GM19238 (cell line): ENCODE measurements around the gene GLYATL3.
"Not testable (repeated sequence)": the region's sequence is repeated elsewhere in the genome, so short reads cannot be mapped to it uniquely, and the experiment has no call there.

Experiments
- DNase-seq: peaks from one replicate; pipeline ENCODE4 v3.0.0; 2011; ENCODE audit warnings: low spot score; ENCODE audit not compliant: insufficient read length

GLYATL3 gene

GRCh38 chr6:49499623-49500022 is at the start of gene GLYATL3:
Gene GLYATL3, plus strand, starts transcription at chr6:49499923. Its CDS starts 12,068 bp downstream, at chr6:49511991.
- DNase-seq: no peak

DNA sequence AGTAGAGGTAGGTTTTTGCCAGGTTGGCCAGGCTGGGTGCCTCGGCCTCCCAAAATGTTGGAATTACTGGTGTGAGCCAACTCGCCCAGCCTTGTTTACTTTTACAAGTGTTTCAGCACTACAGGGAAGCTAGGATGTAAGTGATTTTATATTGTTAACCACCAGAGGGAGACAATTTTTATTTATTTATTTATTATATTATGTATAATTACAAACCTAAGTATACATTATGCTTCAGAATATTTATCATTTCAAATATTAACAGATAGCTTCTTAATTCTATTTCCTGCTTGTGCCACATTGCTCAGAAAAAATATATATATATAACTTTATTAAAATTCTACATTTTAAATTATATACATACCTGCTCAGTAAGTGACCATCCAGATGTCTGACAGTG is 46.5 kb upstream of the GLYATL3 start:
- DNase-seq: no peak

- no peak for DNase-seq
Observed at GRCh38 chr6:49454787-49455709, 44.7 kb upstream of the GLYATL3 start.

DNA sequence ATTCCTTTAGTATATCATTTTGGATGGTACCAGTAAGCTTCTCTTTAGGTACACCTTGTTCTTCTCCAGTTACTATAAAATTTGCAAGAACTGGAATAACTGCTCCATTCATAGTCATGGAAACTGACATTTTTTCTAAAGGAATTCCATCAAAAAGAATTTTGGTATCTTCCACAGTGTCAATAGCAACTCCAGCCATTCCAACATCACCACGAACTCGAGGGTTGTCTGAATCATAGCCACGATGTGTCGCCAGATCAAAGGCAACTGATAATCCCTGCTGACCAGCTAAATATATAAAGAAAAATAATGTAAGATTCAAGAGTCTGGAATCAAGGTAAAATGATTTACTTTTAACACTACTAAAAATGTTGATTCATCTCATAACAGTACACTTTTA is 42.0 kb upstream of the GLYATL3 start:
- DNase-seq: no peak

- no peak for DNase-seq
Observed at GRCh38 chr6:49462071-49462470, 37.7 kb upstream of the GLYATL3 start.

- no peak for DNase-seq
Observed at GRCh38 chr6:49462599-49462926, 37.2 kb upstream of the GLYATL3 start.

DNA sequence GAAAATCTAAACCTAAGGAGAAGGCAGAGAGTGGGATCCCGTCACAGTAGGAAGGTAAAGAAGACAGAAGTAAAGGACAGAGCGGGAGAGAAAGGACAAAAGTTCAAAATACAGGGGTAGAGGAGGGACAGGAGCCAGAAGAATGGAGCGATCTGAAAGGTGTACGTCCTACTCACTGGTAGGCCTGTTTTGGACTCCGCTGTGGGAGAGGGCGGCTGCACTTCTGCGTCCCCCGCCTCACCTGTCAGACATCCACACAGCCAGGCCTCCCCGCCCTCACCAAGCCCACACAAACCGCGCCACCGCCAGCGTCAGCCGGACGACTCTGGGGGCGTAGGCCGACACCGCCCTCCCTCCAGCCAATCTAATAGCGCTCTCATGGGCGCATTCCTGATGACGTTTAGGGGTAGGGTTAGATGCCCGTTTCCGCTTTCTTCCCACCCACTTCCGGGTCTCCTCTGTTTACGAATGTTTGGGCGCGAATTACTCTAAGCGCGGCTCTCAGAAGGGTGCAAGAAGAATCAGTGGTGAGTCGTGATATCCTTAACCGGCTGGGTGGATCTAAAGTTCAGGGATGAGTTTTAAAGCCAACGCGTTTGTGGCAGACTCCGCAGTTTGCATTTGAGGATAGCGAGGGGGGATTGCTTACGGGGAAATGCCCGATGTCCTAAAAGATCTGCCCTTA is 36.7 kb upstream of the GLYATL3 start, which contains the start of the genes CENPQ and MMUT:
Gene CENPQ, plus strand, starts transcription at position 444 of the 685 bp plus-strand sequence. CDS start 6,807 bp downstream, outside the sequence.
Gene MMUT, minus strand, starts transcription at position 327 of the 685 bp plus-strand sequence. CDS start 3,787 bp downstream, outside the sequence.
- DNase-seq: peak; percentile 81

GRCh38 chr6:49463612-49463967 is 36.1 kb upstream of the GLYATL3 start:
- no peak for DNase-seq

DNA sequence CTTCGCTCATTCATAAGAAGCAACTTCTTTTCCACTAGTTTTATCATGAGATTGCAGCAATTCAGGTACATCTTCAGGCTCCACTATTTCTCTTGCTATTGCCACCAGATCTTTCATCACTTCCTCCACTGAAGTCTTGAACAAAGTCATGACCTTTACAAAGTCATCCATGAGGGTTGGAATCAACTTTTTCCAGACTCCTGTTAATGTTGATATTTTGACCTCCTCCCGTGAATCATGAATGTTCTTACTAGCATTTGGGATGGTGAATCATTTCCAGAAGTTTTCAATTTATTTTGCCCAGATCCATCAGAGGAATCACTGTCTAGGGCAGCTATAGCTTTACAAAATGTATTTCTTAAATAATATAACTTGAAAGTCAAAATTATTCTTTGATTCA is 35.0 kb upstream of the GLYATL3 start:
- no peak for DNase-seq

DNA sequence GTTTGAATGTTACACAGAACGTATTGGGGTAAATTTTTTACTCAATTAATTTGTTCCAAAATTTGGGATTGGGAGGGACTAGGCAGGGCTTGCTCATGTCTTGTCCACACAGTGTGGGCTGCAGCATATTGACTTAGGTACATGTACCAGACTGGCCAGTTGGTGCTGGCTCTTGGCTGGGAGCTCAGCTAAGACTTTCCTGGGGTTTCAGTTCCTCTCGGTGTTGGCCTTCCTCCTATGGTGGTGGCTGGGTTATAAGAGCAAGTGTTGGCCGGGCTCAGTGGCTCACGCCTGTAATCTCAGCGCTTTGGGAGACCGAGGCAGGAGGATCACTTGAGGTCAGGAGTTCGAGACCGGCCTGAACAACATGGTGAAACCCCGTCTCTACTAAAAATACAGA is 31.7 kb upstream of the GLYATL3 start:
- no peak for DNase-seq

DNA sequence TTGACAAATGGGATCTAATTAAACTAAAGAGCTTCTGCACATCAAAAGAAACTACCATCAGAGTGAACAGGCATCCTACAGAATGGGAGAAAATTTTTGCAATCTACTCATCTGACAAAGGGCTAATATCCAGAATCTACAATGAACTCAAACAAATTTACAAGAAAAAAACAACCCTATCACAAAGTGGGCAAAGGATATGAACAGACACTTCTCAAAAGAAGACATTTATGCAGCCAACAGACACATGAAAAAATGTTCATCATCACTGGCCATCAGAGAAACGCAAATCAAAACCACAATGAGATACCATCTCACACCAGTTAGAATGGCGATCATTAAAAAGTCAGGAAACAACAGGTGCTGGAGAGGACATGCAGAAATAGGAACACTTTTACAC is 23.2 kb upstream of the GLYATL3 start:
- DNase-seq: not testable (repeated sequence)

- DNase-seq: no peak
Observed at GRCh38 chr6:49479308-49479970, 20.3 kb upstream of the GLYATL3 start.

DNA sequence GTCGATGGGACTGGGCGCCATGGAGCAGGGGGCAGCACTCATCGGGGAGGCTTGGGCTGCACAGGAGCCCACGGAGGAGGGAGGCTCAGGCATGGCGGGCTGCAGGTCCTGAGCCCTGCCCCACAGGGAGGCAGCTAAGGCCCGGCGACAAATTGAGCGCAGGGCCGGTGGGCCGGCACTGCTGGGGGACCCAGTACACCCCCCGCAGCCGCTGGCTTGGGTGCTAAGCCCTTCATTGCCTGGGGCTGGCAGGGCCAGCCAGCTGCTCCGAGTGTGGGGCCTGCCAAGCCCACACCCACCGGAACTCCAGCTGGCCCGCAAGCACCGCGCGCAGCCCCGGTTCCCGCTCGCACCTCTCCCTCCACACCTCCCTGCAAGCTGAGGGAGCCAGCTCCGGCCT is 17.9 kb upstream of the GLYATL3 start:
- not testable (repeated sequence) for DNase-seq

DNA sequence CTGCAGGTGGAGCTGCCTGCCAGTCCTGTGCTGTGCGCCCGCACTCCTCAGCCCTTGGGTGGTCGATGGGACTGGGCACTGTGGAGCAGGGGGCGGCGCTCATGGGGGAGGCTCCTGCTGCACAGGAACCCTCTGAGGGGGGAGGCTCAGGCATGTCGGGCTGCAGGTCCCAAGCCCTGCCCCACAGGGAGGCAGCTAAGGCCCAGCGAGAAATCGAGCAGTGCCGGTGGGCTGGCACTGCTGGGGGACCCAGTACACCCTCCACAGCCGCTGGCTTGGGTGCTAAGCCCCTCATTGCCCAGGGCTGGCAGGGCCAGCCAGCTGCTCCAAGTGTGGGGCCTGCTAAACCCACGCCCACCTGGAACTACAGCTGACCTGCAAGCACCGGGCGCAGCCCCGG is 16.3 kb upstream of the GLYATL3 start:
- not testable (repeated sequence) for DNase-seq

DNA sequence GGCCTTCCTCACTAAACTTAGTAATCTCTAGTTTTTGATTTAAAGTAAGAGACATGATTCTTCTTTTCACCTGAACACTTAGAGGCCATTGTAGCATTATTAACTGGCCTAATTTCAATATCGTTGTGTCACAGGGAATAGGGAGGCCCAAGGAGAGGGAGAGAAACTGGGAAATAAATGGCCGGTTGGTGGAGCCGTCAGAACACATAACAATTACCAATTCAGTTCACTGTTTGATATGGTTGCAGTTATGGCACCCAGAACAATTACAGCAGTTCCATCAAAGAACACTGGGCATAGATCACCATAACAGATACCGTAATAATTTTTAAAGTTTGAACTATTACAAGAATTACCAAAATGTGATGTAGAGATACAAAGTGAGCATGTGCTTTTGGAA is 9.1 kb upstream of the GLYATL3 start:
- no peak for DNase-seq

- no peak for DNase-seq
Observed at GRCh38 chr6:49497304-49497703, 2.4 kb upstream of the GLYATL3 start.

DNA sequence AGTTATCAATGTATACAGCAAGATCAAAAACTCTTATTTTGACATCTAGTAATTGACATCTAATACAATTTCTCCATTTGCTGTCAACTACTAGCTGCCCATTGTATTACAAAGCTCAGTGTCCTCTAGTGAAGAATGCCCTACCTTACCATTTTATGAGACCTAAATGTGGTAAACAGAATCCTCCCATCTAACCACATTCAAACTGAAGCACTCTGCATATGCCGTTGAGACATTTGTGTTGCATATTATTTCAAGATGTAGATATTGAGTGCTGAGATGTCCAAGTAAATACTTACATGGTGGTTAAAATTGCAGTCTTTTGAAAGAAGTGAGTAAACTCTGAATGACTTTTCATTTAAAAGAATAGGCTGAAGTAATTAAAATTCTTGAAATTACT is 597 bp upstream of the GLYATL3 start:
- no peak for DNase-seq

DNA sequence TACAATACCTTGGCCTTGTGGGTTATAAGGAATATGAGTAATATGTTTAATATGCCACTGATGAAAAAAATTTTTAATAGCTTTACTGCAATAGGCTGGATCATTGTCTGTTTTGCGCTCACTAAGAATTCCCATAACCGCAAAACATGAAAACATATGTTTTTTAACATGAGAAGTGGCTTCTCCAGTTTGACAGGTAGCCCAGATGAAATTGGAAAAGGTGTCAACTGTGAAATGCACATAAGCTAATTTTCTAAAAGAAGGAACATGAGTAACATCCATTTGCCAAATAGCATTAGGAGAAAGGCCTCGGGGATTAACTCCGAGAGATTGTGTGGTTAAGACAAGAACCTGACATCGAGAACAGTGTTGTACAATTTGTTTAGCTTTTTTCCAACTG is 4.9 kb downstream of the GLYATL3 start:
- no peak for DNase-seq

- no peak for DNase-seq
Observed at GRCh38 chr6:49506569-49507111, 6.9 kb downstream of the GLYATL3 start.

DNA sequence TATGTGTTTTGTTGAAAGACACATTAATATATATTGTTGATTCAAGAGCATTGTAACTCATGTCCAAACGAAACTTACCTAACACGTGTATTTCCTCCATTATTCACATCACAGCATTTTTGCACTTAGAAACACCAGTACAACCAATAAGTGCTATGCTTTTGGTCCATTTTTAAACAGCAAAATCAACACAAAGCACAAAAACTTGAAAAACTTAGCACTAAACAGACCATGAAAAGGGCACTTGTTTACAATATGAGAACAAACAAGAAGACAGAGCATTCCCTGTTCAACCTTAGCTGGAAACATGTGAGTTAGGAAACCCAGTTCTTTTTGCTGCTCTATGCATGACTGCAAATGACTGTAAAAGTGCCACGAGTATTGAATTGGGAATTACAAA is 9.6 kb downstream of the GLYATL3 start:
- DNase-seq: no peak

DNA sequence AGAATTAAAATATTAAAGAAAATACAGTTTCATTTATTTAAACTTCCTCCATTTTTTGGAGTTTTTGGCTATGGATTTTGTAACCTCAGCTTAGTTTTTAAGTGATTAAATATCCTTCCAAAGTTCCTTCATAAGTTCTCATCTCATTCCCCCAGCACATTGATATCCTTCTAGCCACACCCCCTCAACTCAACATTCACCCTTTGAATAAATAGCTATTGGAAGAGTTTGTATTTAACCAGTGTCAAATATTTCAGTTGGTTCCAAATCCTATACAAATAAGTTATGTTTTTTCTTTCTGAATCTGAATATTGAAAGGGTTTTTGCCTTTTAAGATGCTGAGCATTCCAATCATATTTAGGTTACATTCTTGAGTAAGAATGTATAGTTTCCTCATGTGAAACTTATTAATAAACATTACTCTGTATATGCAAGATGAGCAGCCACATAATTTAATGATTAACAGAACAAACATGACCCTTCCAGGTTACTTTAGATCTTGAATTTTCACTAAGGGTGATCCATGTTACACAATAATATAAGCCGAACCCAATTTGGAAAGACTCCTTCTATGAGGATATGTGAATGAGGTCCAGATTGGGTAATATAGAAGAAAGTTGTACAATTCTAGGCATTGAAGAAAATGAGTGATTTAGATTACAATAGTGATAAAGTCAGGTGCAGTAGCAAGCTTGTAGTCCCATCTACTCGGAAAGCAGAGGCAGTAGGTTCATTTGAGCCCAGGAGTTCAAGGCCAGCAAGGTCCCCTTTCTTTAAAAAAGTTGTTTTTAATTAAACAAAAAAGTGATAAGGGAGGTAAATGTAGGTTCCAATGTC is 13.6 kb downstream of the GLYATL3 start:
- no peak for DNase-seq
